GM18508 (cell line): ENCODE results near the gene CNTLN.
"Not testable (repeated sequence)": the region's sequence is repeated elsewhere in the genome, so short reads cannot be mapped to it uniquely, and the experiment has no call there.

ENCODE experiments used
- ATAC-seq: cut with Tn5 transposase; IDR thresholded peaks from one replicate; pipeline ENCODE4 v1.9.1; 2021; ENCODE audit warnings: moderate number of reproducible peaks; ENCODE audit not compliant: insufficient read depth, unreplicated experiment

CNTLN gene

DNA sequence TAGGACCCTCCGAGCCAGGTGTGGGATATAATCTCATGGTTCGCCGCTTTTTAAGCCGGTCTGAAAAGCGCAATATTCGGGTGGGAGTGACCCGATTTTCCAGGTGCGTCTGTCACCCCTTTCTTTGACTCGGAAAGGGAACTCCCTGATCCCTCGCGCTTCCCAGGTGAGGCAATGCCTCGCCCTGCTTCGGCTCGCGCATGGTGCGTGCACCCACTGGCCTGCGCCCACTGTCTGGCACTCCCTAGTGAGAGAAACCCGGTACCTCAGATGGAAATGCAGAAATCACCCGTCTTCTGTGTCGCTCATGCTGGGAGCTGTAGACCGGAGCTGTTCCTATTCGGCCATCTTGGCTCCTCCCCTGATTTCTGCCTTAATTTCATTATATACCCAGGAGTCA lies 155.8 kb downstream of the CNTLN start:
- ATAC-seq = not testable (repeated sequence)

DNA sequence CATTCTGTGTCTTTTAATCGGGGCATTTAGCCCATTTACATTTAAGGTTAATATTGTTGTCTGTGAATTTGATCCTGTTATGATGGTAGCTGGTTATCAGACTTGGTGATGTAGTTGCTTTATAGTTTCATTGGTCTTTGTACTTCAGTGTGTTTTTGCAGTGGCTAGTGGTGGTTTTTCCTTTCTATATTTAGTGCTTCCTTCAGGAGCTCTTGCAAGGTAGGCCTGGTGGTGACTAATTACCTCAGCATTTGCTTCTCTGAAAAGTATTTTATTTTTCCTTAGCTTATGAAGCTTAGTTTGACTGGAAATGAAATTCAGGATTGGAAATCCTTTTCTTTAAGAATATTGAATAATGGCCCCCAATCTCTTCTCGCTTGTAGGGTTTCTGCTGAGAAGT lies 156.9 kb downstream of the CNTLN start:
- no peak for ATAC-seq

DNA sequence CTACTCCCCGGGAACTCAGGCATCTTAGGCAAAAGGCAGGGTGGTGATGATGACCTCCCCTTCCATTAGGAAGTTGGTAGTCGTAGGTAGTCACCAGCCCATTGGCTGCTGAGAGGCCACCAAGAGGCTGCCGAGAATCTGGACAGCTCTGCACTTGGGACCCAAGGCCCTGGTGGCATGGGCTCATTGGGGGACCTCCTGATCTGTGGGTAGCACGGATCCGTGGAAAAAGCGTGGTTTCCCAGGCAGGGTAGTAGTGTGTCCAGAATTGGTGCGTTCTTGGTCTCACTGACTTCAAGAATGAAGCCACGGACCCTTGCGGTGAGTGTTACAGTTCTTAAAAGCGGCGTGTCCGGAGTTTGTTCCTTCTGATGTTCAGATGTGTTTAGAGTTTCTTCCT lies 158.8 kb downstream of the CNTLN start:
- no peak for ATAC-seq

DNA sequence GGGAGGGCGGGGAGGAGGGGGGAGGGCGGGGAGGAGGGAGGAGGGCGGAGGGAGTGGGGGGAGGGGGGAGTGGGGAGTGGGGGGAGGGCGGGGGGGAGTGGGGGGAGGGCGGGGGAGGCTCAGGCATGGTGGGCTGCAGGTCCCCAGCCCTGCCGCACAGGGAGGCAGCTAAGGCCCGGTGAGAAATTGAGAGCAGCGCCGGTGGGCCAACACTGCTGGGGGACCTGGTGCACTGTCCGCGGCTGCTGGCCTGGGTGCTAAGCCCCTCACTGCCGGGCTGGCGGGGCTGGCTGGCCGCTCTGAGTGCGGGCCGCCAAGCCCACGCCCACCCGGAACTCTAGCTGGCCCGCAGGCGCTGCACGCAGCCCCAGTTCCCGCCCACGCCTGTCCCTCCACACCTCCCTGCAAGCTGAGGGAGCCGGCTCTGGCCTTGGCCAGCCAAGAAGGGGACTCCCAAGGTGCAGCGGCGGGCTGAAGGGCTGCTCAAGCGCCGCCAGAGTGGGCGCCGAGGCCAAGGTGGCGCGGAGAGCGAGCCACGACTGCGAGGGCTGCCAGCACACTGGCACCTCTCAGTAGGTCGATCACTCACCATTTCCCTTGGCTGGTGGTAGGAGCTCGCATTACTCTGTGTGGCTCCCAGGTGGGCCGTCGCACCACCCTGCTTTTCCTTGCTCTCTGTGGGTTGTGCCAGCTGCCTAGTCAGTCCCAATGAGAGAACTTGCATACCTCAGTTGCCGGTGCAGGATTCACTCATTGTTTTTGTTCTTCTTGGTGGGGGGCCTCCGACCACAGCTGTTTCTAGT lies 160.2 kb downstream of the CNTLN start:
- ATAC-seq = no peak

DNA sequence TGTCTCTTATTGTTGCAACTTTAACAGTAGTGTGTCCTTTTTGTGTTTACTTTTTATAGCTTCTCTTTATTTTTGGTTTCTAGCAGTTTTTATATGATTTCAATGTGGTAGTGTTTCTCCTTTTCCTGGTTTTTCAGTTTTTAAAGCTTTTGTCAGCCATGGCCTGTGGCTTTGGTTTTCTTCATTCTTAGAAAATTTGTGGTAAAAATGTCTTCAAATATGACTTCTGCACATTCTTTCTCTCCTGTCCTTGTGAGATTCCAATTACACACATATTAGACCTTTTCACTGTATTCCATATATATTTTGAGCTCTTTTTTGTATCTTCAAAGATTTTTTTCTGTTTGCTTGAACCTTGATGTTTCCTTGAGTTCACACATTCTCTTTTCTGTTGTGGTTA lies 180.5 kb downstream of the CNTLN start:
- ATAC-seq = no peak

DNA sequence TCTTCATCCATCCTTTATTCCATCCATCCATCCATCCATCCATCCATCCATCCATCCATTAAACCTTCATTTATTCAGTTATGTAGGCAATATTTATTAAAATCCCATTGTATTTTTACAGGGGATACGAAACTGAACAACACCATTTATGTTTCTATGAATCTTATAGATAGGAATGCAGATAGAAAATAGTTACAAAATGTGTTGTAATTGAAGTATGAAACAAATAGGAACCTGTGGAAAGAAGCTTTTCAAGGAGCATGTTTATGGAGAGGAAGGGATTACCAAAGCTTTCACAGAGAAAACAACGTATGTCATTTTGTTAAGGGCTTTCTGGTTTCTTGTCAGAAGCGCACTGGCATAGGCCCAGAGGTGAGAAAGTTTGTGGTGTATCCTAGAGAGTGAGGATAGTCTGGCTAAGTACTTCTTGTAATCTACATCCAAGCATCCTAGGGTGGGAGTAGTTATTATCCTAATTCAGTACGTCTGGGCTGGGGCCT lies 184.0 kb downstream of the CNTLN start:
- no peak for ATAC-seq

DNA sequence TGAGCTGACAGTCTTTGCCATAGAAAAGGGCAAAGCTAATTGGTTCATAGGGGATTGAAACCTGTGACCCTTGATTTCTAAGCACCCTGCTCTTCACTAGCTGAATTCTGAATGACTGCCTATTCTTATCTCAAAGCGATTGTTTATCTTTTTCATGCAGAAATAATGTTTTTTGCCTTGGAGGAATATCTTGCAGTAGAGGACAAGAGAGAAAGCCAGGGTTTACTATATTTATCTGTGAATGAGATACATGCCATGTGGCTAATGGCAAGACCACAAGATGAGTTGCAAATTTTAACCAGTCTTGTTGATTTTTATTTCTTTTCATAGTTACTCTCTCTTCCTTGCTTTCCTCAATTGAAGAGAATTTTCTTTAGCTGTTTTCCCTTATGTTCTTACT lies 185.0 kb downstream of the CNTLN start:
- ATAC-seq = no peak

DNA sequence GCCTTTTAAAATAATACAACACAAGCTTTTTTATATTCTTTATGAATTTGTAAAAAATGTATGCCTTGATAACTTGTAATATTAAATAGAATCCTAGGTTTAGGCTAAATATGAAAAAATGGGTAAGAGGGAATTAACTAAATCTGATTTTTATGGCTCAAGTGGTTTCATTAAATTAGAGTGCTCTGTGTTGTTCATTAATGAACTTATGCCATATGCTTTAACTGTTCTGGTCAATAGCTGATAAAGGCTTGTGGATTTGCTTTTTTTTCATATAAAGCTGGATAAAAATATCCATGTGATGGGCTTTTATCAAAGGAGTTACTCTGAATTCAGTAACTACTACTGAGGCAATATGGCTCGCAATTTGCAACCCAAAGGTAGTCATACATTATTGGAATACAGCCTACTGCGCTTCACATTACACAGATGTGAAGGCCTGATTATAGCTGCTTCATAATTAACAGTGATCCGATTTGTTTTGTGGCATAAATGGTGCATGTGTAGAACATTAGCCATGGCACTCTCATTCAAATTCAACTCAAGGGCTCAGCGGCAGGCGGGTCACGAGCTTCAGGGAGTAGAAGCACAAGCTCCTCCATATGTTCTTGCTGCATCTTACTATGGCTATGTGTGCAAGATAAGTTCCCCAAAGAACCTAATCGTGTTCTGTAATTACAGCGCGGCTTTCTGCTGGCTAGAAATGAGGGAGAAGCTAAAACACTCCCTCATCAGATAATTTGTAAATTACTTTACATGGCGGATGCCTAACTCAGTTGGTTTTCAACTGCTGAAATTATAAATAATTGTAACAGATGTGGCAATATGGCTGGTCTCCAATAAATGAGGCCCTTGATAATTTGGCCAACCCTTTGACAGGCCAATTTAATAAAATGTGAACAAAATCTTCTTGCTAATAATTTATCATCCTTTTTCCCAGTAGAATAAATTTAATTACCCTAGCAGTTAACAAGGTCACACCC lies 188.3 kb downstream of the CNTLN start:
- ATAC-seq = no peak

DNA sequence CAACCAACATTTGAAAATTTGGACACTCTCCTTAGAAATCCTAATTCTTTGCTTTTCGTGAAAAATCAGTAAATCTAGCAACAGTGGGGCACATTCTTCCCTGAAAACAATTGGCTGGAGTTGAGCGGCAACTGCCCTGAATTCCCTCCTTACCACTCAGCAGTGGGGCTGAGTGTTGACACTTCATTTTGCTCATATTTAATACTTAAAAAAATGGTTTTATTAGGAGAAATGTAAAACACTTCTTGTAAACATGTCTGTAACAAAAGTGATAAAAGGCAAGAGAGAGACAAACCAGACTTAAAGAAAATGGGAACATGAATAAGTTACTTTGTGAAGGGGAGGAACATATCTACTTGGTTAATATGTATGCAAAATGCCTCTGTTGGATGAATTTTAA lies 193.5 kb downstream of the CNTLN start:
- no peak for ATAC-seq

DNA sequence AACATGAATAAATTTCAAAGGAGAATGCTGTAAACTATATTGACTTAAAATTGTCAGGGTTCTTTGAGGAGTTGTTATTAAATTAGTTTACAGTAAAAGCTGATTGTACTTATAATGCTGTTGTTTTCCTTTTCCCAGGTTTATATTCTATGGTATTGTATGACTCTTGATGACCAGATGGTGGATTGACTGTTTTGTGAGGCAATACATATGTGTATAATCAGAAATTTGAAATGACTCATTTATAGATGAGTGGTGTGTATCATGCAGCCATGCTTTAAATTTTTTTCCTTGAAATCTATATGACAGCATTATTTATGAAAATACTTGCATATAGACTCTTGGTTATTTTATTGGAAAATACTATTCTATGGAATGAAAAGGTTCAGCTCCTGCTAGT lies 195.3 kb downstream of the CNTLN start:
- ATAC-seq = no peak

DNA sequence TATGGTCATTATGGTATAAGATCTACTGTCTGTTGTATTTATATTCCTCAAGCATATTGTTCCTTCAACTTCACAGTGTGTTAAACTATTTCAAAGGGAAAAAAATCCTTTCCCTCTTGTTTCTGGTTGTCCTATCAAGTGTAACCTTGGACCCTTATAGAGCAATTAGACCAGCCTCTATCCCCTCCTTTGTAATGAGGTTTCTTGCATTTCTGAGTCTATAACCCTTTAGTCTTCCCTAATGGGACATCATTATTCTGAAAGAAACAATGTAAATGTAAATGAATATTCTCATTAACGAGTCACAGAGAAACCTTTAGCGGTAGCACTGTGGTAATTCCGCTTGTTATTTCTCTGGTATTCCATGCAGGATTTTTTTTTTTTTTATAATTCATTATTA lies 197.3 kb downstream of the CNTLN start:
- ATAC-seq = no peak

DNA sequence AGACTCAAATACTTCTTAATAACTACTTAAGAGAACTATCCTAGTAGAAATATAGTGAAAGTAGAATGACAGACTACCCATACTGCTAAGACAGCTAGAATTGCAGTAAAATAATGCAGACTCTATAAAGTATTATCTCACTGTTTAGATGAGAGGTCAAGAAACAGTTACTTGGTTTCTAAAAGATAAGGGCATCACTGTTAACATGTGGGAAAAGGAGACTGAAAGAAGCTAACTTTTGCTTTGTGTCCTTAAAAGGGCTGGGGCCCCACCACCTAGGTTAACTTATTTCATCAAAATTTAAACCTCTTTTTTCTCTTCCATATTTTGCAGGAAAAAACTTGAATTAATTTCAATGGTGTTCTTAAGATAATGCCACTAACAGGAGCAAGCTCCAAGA lies 204.3 kb downstream of the CNTLN start:
- ATAC-seq = no peak

DNA sequence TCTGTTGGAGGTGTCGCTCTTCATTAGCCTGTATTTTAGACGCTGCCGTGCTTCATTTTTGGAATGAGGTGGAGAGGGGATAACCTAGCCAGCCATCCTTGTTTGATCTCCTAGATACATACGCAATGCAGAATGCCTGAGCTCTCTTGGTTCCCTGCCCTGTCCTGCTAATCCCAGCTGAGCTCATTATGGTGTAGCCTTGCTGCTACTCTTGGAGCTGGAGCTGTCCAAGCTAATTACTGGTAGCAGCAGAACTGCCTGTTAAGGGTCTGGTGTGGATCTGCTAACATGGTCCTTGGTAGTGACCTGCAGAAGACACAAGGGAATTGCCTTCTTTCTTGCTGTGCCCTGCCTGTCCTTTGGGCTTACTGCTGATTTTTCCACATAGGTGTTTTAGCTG lies 207.9 kb downstream of the CNTLN start:
- ATAC-seq = no peak

DNA sequence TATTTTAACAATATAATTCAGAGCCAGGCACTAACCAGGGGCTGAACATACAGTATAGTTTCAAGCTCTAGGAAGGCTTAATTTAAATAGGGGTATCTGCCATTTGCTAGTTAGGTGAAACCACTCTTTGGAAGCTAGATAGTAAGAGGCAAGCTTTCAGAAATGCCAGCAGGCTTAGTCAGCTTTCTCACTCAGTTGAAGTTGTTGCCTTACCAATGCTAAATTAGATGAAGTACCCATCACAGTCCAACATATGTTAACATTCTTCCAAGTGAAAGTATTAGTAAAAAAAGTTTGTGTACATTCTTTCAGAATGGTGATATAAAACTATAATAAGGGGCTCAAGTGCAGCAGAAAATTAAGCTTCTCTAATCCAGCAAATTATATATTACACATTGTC lies 215.0 kb downstream of the CNTLN start:
- ATAC-seq = no peak

DNA sequence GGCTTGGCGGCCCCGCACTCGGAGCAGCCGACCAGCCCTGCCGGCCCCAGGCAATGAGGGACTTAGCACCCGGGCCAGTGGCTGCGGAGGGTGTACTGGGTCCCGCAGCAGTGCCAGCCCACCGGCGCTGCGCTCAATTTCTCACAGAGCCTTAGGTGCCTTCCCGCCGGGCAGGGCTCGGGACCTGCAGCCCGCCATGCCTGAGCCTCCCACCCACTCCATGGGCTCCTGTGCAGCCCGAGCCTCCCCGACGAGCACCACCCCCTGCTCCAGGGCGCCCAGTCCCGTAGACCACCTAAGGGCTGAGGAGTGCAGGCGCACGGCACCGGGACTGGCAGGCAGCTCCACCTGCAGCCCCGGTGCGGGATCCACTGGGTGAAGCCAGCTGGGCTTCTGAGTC lies 219.2 kb downstream of the CNTLN start:
- not testable (repeated sequence) for ATAC-seq

DNA sequence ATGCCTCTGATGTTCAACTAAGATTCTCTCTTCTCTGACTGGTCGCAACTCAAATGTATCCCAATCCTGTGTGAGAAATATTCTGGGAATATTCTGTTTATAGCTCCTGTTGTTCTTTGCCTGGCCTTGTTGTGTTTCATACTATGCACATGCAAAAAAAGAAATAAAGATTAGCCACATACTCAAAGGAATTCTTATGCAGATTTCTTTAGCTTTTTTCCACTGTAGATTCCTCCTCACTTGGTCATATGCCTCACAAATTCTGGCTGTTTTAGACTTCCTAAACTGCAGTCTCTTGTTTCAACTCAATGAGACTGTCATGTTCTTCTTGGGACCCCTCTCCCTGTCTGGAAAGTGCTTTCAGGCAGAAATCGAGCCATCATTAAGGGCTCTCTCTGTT lies 226.5 kb downstream of the CNTLN start:
- ATAC-seq = no peak

DNA sequence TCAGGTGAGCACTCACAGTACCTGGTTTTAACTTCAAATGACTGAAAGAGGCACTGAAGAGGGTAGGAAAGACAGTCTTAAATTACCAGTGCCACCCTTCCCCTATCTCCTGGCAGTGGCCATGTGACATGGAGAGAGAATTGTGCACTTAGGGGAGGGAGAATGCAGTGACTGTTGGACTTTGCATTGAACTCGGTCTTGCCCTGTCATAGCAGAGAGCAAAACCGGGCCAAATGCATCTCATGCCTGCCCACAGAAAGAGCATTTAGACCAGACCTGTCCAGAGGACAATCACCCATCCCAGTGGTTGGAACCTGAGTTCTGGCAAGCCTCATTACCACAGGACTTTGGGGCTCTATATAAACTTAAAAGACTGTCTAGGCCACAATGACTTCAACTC lies 232.2 kb downstream of the CNTLN start:
- no peak for ATAC-seq

DNA sequence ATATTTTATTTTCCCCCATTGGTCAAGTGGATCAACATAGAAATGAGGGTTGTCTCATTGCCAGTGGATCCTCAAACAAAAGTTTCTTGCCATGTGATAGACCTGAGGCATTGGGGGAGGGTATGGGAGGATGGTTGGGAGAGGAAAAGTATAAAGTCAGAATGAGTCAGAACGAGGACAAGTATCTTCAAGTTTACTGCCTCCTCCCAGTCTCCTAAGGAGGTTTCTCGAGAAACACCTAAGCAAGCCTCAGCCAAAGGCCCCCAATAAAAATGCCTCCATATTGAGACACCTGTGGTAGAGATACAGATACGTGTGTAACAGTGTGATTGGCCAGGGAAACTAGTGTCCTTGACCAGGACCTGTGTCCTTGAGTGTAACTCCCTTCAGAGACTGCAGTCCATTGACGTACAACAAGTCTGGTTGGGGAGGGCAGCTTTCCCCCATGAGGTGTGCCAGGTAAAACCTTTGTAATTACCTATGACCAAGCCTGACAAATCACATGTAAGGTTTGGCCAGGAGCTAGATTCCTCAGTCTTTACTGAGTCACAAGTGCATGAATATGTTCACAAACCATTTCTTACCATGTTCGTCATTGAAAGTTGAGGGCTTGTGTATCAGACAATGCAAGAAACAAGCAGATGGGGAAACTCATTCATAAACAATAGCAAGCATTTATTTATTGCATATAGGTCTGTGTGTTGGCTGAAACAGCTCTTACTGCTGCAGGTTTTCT lies 245.5 kb downstream of the CNTLN start:
- ATAC-seq = no peak

DNA sequence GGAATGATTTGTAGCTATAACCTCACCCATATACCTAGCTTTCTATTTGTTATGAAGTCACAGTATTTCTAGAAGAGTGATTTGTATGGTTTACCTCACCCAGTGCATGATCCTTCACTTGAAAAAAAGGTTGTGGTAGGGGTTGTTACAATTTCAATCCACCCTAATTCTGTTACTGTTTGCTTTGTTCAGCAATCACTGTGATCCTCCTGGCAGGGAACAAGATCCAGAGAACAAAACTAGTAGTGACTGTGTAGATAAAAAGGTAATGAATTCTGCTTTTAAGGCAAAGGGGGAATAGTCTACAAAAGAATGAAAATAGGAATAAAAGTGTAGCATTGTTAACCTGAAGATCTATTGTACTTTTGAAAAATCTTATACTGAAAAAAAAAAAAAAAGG lies 252.7 kb downstream of the CNTLN start:
- no peak for ATAC-seq

DNA sequence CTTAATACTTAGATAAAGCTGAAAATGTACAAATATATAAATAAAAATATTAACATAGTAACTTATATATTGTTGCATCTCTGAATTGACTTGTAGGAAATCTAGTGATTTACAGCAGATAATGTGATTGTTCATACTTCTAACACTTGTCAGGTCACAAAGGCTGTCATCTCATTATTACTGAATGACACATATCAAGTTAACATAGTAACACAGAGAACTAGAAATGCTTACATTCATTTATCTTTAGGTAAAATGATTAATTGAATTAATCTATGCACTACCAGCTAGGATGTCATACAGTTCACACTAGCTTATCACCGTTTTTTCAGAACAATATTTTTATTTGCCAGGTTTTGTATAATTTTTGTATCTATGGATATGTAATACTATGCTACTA lies 254.2 kb downstream of the CNTLN start:
- ATAC-seq = no peak
